Measurements from ENCODE around the gene SUPT20HL1. TPM values are rescaled to one million over a fixed set of nuclear protein-coding genes. Genes with fewer than 3 reads are reported as not detected.

The SUPT20HL1 gene
- total and polyA plus RNA-seq, 2 experiments from 2014 or later = not detected

GRCh38 chrX:24357106-24357505, 3.3 kb upstream of the SUPT20HL1 start:
- no peak overlapping the region for H3K4me3 Mint-ChIP-seq

More at GRCh38 chrX:24357106-24357505, 3.3 kb upstream of the SUPT20HL1 start:
- H3F3A ChIP-seq (replicated peaks; ENCODE audit: low read depth) = no peaks in the 10 kb centered on the region
- H3K4me3 ChIP-seq = no peak overlapping the region
- H3K36me3 Mint-ChIP-seq (ENCODE audit: low read depth) = no peaks in the 10 kb centered on the region
- peaks cover 3% of the 10 kb centered on the region; the same call in 1 of the 3 replicates for H3K4me1 Mint-ChIP-seq
- H3K79me2 ChIP-seq (replicated peaks; ENCODE audit: insufficient read depth) = no peaks in the 10 kb centered on the region
- no peak overlapping the region for H3K27ac ChIP-seq (ENCODE audit: low read depth)
- H3K27ac Mint-ChIP-seq = no peak overlapping the region
- no peaks in the 10 kb centered on the region for H3K9me2 ChIP-seq (ENCODE audit: insufficient read depth)
- no peaks in the 10 kb centered on the region for H3K36me3 ChIP-seq (ENCODE audit: insufficient read depth)
- H3K4me1 ChIP-seq (ENCODE audit: insufficient read depth) = no peaks in the 10 kb centered on the region
- H4K20me1 ChIP-seq (replicated peaks; ENCODE audit: insufficient read depth) = no peaks in the 10 kb centered on the region
- no peaks in the 10 kb centered on the region for H3K27me3 ChIP-seq (ENCODE audit: insufficient read depth)
- H3K4me2 ChIP-seq = no peak overlapping the region
- H3K27me3 Mint-ChIP-seq (ENCODE audit: insufficient read depth, low read depth, poor library complexity) = no peaks in the 10 kb centered on the region
- H3K9me3 Mint-ChIP-seq = no peaks in the 10 kb centered on the region
- ATAC-seq = no peak
- TF ChIP-seq ZNF331 (CRISPR knock-in tag; IDR thresholded peaks at IDR 0.05; ENCODE audit: low read depth) (no peak), POLR2AphosphoS5 (IDR thresholded peaks at IDR 0.05; ENCODE audit: low read depth) (no peak), STAT1 (IDR thresholded peaks at IDR 0.05; ENCODE audit: unreplicated experiment) (no peak), EZH2 (IDR thresholded peaks at IDR 0.05; ENCODE audit: low read depth, unreplicated experiment) (no peak), NANOG (IDR thresholded peaks at IDR 0.05; ENCODE audit: borderline replicate concordance) (no peak), EZH2phosphoT487 (IDR thresholded peaks at IDR 0.05; ENCODE audit: unreplicated experiment) (no peak), CTCF (conservative IDR thresholded peaks at IDR 0.05; ENCODE audit: low read depth in 2 of 2) (no peak), ZNF114 (CRISPR knock-in tag; IDR thresholded peaks at IDR 0.05) (no peak), CREB1 (CRISPR knock-in tag; IDR thresholded peaks at IDR 0.05; ENCODE audit: low read depth) (no peak)
- TF ChIP-seq, protein P1, sequence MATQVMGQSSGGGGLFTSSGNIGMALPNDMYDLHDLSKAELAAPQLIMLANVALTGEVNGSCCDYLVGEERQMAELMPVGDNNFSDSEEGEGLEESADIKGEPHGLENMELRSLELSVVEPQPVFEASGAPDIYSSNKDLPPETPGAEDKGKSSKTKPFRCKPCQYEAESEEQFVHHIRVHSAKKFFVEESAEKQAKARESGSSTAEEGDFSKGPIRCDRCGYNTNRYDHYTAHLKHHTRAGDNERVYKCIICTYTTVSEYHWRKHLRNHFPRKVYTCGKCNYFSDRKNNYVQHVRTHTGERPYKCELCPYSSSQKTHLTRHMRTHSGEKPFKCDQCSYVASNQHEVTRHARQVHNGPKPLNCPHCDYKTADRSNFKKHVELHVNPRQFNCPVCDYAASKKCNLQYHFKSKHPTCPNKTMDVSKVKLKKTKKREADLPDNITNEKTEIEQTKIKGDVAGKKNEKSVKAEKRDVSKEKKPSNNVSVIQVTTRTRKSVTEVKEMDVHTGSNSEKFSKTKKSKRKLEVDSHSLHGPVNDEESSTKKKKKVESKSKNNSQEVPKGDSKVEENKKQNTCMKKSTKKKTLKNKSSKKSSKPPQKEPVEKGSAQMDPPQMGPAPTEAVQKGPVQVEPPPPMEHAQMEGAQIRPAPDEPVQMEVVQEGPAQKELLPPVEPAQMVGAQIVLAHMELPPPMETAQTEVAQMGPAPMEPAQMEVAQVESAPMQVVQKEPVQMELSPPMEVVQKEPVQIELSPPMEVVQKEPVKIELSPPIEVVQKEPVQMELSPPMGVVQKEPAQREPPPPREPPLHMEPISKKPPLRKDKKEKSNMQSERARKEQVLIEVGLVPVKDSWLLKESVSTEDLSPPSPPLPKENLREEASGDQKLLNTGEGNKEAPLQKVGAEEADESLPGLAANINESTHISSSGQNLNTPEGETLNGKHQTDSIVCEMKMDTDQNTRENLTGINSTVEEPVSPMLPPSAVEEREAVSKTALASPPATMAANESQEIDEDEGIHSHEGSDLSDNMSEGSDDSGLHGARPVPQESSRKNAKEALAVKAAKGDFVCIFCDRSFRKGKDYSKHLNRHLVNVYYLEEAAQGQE (IDR thresholded peaks at IDR 0.05; ENCODE audit: unreplicated experiment) = no peak
- TF ChIP-seq, protein P2, sequence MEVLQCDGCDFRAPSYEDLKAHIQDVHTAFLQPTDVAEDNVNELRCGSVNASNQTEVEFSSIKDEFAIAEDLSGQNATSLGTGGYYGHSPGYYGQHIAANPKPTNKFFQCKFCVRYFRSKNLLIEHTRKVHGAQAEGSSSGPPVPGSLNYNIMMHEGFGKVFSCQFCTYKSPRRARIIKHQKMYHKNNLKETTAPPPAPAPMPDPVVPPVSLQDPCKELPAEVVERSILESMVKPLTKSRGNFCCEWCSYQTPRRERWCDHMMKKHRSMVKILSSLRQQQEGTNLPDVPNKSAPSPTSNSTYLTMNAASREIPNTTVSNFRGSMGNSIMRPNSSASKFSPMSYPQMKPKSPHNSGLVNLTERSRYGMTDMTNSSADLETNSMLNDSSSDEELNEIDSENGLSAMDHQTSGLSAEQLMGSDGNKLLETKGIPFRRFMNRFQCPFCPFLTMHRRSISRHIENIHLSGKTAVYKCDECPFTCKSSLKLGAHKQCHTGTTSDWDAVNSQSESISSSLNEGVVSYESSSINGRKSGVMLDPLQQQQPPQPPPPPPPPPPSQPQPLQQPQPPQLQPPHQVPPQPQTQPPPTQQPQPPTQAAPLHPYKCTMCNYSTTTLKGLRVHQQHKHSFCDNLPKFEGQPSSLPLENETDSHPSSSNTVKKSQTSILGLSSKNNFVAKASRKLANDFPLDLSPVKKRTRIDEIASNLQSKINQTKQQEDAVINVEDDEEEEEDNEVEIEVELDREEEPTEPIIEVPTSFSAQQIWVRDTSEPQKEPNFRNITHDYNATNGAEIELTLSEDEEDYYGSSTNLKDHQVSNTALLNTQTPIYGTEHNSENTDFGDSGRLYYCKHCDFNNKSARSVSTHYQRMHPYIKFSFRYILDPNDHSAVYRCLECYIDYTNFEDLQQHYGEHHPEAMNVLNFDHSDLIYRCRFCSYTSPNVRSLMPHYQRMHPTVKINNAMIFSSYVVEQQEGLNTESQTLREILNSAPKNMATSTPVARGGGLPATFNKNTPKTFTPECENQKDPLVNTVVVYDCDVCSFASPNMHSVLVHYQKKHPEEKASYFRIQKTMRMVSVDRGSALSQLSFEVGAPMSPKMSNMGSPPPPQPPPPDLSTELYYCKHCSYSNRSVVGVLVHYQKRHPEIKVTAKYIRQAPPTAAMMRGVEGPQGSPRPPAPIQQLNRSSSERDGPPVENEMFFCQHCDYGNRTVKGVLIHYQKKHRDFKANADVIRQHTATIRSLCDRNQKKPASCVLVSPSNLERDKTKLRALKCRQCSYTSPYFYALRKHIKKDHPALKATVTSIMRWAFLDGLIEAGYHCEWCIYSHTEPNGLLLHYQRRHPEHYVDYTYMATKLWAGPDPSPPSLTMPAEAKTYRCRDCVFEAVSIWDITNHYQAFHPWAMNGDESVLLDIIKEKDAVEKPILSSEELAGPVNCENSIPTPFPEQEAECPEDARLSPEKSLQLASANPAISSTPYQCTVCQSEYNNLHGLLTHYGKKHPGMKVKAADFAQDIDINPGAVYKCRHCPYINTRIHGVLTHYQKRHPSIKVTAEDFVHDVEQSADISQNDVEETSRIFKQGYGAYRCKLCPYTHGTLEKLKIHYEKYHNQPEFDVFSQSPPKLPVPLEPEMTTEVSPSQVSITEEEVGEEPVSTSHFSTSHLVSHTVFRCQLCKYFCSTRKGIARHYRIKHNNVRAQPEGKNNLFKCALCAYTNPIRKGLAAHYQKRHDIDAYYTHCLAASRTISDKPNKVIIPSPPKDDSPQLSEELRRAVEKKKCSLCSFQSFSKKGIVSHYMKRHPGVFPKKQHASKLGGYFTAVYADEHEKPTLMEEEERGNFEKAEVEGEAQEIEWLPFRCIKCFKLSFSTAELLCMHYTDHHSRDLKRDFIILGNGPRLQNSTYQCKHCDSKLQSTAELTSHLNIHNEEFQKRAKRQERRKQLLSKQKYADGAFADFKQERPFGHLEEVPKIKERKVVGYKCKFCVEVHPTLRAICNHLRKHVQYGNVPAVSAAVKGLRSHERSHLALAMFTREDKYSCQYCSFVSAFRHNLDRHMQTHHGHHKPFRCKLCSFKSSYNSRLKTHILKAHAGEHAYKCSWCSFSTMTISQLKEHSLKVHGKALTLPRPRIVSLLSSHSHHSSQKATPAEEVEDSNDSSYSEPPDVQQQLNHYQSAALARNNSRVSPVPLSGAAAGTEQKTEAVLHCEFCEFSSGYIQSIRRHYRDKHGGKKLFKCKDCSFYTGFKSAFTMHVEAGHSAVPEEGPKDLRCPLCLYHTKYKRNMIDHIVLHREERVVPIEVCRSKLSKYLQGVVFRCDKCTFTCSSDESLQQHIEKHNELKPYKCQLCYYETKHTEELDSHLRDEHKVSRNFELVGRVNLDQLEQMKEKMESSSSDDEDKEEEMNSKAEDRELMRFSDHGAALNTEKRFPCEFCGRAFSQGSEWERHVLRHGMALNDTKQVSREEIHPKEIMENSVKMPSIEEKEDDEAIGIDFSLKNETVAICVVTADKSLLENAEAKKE (CRISPR knock-in tag; IDR thresholded peaks at IDR 0.05) = no peak
- TF ChIP-seq, protein P3, sequence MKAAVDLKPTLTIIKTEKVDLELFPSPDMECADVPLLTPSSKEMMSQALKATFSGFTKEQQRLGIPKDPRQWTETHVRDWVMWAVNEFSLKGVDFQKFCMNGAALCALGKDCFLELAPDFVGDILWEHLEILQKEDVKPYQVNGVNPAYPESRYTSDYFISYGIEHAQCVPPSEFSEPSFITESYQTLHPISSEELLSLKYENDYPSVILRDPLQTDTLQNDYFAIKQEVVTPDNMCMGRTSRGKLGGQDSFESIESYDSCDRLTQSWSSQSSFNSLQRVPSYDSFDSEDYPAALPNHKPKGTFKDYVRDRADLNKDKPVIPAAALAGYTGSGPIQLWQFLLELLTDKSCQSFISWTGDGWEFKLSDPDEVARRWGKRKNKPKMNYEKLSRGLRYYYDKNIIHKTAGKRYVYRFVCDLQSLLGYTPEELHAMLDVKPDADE (IDR thresholded peaks at IDR 0.05) = no peak
- DNase-seq (ENCODE audit: low spot score) = no peak
- H2AFZ ChIP-seq = no peak overlapping the region

Data from GM23338 (cell line).